ENCODE data around the gene CDHR3. TPM values are rescaled to one million over a fixed set of nuclear protein-coding genes. Genes with fewer than 3 reads are reported as not detected.

Gene CDHR3
- total and polyA plus RNA-seq, 9 of the 15 experiments (the other 6 are each of a cell fraction or from before 2014, with no cell fraction given), result 0.03 to 0.66 (median 0.24) TPM; not detected in 1

DNA sequence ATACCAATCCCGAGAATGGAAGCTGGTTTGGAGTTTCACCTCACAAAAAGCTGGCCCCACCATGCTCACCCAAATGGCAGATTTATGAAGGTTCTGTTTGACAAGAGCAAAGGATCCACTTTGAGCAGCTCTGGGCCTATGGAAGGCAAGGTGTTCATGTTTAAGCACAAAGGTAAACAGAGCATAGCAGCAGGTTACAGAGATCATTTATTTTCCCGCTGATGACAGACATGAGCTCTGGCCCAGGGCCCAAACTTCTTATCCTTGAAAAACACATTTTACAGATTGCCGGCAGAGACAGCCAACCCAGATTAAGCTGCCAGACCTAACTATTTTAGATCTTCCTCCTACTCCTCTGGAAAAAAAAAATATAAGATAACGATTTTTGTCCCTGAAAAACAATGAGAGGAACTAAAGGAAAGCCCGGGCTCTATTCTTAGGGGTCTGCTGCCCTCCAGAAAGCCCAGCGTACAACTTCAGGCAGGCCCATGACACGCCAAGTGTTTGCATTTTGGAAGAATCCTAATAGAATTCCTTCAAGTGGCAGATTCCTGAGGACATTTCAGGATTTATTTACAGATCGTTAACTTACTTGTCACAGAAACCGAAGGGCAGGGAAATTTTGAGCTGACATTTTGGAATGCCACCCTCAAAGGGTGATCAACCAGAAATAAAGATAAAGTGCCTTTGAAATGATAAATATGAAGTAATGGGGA, 109.1 kb downstream of the CDHR3 start:
- no peak overlapping the region for H3K4me3 ChIP-seq
- H3K79me2 ChIP-seq (ENCODE audit: control insufficient read depth, insufficient read depth, low read length), result no peaks in the 10 kb centered on the region
- H3K27me3 ChIP-seq (ENCODE audit: control insufficient read depth in 2 of 2, insufficient read depth in 2 of 2, low read length in 2 of 2), result peaks cover 8 to 29% of the 10 kb centered on the region in 2 experiments; a peak in 3 of 5 replicates
- H3K4me2 ChIP-seq (ENCODE audit: insufficient read depth, low read length), result peak overlapping the region; percentile 41; the same call in 1 of the 2 replicates
- H3K9me3 ChIP-seq (replicated peaks; ENCODE audit: control insufficient read depth, insufficient read depth, low read depth, low read length), result no peaks in the 10 kb centered on the region
- no peak overlapping the region for H3K27ac ChIP-seq (ENCODE audit: extremely low read depth, low read depth, low read length)
- no peak overlapping the region for H3K9ac ChIP-seq (ENCODE audit: insufficient read depth in 1 of 2, low read depth in 2 of 2, low read length in 2 of 2)
- H3K4me1 ChIP-seq (replicated peaks in 1 of 2; ENCODE audit: control insufficient read depth in 2 of 2, insufficient read depth in 2 of 2, low read length in 2 of 2), result peaks cover 13 to 32% of the 10 kb centered on the region in 2 experiments
- no peaks in the 10 kb centered on the region for H3K9me1 ChIP-seq (ENCODE audit: control insufficient read depth, insufficient read depth, low read length)
- H3K36me3 ChIP-seq (ENCODE audit: control insufficient read depth, insufficient read depth, low read length), result no peaks in the 10 kb centered on the region
- DNase-seq (ENCODE audit: extremely low read depth in 1 of 4, low spot score in 3 of 4), result peak; percentile 83 to 90 (median 88)
- peaks cover 8% of the 10 kb centered on the region; the same call in 1 of the 2 replicates for H4K20me1 ChIP-seq (replicated peaks; ENCODE audit: control insufficient read depth, insufficient read depth, low read length)
- WGBS (ENCODE audit: insufficient coverage, low coverage, missing lambda C conversion rate), result 0% methylated on average over 9 of the region's 9 CpGs
- in situ Hi-C loops (cut with MboI) (no loop called here), intact Hi-C loops (cut with micrococcal nuclease) (no loop called here)
- FAIRE-seq, result peak; percentile 87
- ATAC-seq, result peak; percentile 87
- ChIA-PET POLR2A (interaction anchor here (0.6 to 4.7 kb wide), 12 partner anchors 9 to 903 kb away, joined by 3 to 42 read pairs (median 6); partner anchors contain the start of gene SYPL1), CTCF (ENCODE audit: low intra/inter-chr PET ratio) (interaction anchor here (0.7 to 0.9 kb wide), 3 partner anchors 63 to 86 kb away, joined by 3 read pairs; no protein-coding TSS in a partner anchor)
- no peak overlapping the region for H2AFZ ChIP-seq (ENCODE audit: low read depth, low read length)
- BruUV-seq (replicated peaks), result no TSS peak
- TF ChIP-seq ZBTB5 (IDR thresholded peaks at IDR 0.05) (peak; percentile 98), ZNF12 (CRISPR knock-in tag; IDR thresholded peaks at IDR 0.05) (no peak), ETV1 (tag; conservative IDR thresholded peaks at IDR 0.05; ENCODE audit: low read depth) (peak; percentile 72), MYNN (IDR thresholded peaks at IDR 0.05) (0 out of 2 replicates have a peak, but pooled peaks have one; percentile 32), MYNN (CRISPR knock-in tag; IDR thresholded peaks at IDR 0.05) (no peak), SMARCC2 (IDR thresholded peaks at IDR 0.05; ENCODE audit: low read depth) (peak; percentile 100), TEAD4 (IDR thresholded peaks at IDR 0.05; ENCODE audit: low read length) (peak; percentile 99), TEAD4 (CRISPR knock-in tag; IDR thresholded peaks at IDR 0.05; ENCODE audit: borderline replicate concordance) (no peak), CREB3 (tag; conservative IDR thresholded peaks at IDR 0.05; ENCODE audit: low read depth) (peak; percentile 66; the same call in 1 of the 2 replicates), HMGN3 (IDR thresholded peaks at IDR 0.05; ENCODE audit: borderline replicate concordance, extremely low read depth, insufficient read length, low read depth, low read length) (peak; percentile 97), SRSF1 (IDR thresholded peaks at IDR 0.05; ENCODE audit: low read depth, low read length) (no peak), HNRNPL (IDR thresholded peaks at IDR 0.05; ENCODE audit: low read depth, low read length) (no peak)
- TF ChIP-seq, protein P1, sequence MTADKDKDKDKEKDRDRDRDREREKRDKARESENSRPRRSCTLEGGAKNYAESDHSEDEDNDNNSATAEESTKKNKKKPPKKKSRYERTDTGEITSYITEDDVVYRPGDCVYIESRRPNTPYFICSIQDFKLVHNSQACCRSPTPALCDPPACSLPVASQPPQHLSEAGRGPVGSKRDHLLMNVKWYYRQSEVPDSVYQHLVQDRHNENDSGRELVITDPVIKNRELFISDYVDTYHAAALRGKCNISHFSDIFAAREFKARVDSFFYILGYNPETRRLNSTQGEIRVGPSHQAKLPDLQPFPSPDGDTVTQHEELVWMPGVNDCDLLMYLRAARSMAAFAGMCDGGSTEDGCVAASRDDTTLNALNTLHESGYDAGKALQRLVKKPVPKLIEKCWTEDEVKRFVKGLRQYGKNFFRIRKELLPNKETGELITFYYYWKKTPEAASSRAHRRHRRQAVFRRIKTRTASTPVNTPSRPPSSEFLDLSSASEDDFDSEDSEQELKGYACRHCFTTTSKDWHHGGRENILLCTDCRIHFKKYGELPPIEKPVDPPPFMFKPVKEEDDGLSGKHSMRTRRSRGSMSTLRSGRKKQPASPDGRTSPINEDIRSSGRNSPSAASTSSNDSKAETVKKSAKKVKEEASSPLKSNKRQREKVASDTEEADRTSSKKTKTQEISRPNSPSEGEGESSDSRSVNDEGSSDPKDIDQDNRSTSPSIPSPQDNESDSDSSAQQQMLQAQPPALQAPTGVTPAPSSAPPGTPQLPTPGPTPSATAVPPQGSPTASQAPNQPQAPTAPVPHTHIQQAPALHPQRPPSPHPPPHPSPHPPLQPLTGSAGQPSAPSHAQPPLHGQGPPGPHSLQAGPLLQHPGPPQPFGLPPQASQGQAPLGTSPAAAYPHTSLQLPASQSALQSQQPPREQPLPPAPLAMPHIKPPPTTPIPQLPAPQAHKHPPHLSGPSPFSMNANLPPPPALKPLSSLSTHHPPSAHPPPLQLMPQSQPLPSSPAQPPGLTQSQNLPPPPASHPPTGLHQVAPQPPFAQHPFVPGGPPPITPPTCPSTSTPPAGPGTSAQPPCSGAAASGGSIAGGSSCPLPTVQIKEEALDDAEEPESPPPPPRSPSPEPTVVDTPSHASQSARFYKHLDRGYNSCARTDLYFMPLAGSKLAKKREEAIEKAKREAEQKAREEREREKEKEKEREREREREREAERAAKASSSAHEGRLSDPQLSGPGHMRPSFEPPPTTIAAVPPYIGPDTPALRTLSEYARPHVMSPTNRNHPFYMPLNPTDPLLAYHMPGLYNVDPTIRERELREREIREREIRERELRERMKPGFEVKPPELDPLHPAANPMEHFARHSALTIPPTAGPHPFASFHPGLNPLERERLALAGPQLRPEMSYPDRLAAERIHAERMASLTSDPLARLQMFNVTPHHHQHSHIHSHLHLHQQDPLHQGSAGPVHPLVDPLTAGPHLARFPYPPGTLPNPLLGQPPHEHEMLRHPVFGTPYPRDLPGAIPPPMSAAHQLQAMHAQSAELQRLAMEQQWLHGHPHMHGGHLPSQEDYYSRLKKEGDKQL (CRISPR knock-in tag; IDR thresholded peaks at IDR 0.05; ENCODE audit: borderline replicate concordance), result no peak

Measured in K562 (cell line).